ENCODE results near the gene TRMT112. TPM values are rescaled to one million over a fixed set of nuclear protein-coding genes. Genes with fewer than 3 reads are reported as not detected.

TRMT112 gene
- total RNA-seq, 1 experiment from 2014 or later = 341 TPM

- ChIA-PET CTCF (interaction anchor here (0.6 to 1.4 kb wide), 3 partner anchors 9 to 57 kb away, joined by 3 to 6 read pairs (median 3); no protein-coding TSS in a partner anchor), POLR2A (no interaction called here)
- Histone ChIP-seq H3K4me1 (ENCODE audit: control insufficient read depth, insufficient read depth, low read length) (0 out of 2 replicates have a peak, but pooled peaks cover 6% of the 10 kb centered on the region), H3K27ac (ENCODE audit: low read length) (no peak overlapping the region), H3K4me3 (ENCODE audit: low read depth in 2 of 2, low read length in 2 of 2) (peak overlapping the region in 1 of 2 experiments; percentile 37; a peak in 1 of 4 replicates), H3K9me3 (ENCODE audit: control insufficient read depth, insufficient read depth, low read depth, low read length) (no peaks in the 10 kb centered on the region), H3K36me3 (ENCODE audit: control insufficient read depth, insufficient read depth, low read length) (no peaks in the 10 kb centered on the region), H3K27me3 (ENCODE audit: control insufficient read depth, insufficient read depth, low read length) (no peaks in the 10 kb centered on the region; the same call in none of the 2 replicates)
- no peak for DNase-seq (ENCODE audit: low read depth, low spot score)
- no peak for TF ChIP-seq POLR2AphosphoS5 (IDR thresholded peaks at IDR 0.05; ENCODE audit: low read depth, low read length)
- no peak for TF ChIP-seq REST (IDR thresholded peaks at IDR 0.05; ENCODE audit: insufficient read depth in 1 of 2, low read depth in 2 of 2, low read length in 1 of 2)
- TF ChIP-seq CTCF (IDR thresholded peaks at IDR 0.05) = no peak
- TF ChIP-seq SIN3A (IDR thresholded peaks at IDR 0.05; ENCODE audit: borderline replicate concordance, insufficient read depth, low read depth, low read length) = no peak
- TF ChIP-seq TCF7L2 (IDR thresholded peaks at IDR 0.05; ENCODE audit: low read depth, low read length) = no peak
- in situ Hi-C loops (cut with HindIII; ENCODE audit: low pct_unique_long_range_greater_than_20kb, low sequenced_read_pairs) = no loop called here
- no peak for ATAC-seq
- BruUV-seq (replicated peaks) = no TSS peak
- intact Hi-C loops (cut with micrococcal nuclease; ENCODE audit: unreplicated experiment) = no loop called here
These were observed 24.7 kb downstream of the TRMT112 start for GRCh38 chr11:64292460-64293254.

- H3K4me3 ChIP-seq (ENCODE audit: low read depth in 2 of 2, low read length in 2 of 2) = peak overlapping the region; percentile 11 to 37; a peak in 3 of 4 replicates
- ATAC-seq = peak; percentile 23; the same call in 1 of the 2 replicates
These were observed 25.5 kb downstream of the TRMT112 start for GRCh38 chr11:64291752-64292459.

More at GRCh38 chr11:64291752-64292459, 25.5 kb downstream of the TRMT112 start:
- Histone ChIP-seq H3K9me3 (ENCODE audit: control insufficient read depth, insufficient read depth, low read depth, low read length) (no peaks in the 10 kb centered on the region), H3K27me3 (ENCODE audit: control insufficient read depth, insufficient read depth, low read length) (no peaks in the 10 kb centered on the region; the same call in none of the 2 replicates), H3K36me3 (ENCODE audit: control insufficient read depth, insufficient read depth, low read length) (no peaks in the 10 kb centered on the region), H3K4me1 (ENCODE audit: control insufficient read depth, insufficient read depth, low read length) (peaks cover 11% of the 10 kb centered on the region), H3K27ac (ENCODE audit: low read length) (no peak overlapping the region)
- in situ Hi-C loops (cut with HindIII; ENCODE audit: low pct_unique_long_range_greater_than_20kb, low sequenced_read_pairs) (no loop called here), intact Hi-C loops (cut with micrococcal nuclease; ENCODE audit: unreplicated experiment) (no loop called here)
- no peak for TF ChIP-seq SIN3A (IDR thresholded peaks at IDR 0.05; ENCODE audit: borderline replicate concordance, insufficient read depth, low read depth, low read length)
- no peak for TF ChIP-seq CTCF (IDR thresholded peaks at IDR 0.05)
- TF ChIP-seq REST (IDR thresholded peaks at IDR 0.05; ENCODE audit: insufficient read depth in 1 of 2, low read depth in 2 of 2, low read length in 1 of 2) = no peak
- no peak for TF ChIP-seq TCF7L2 (IDR thresholded peaks at IDR 0.05; ENCODE audit: low read depth, low read length)
- CTCF ChIA-PET = interaction anchor here (0.8 to 1.4 kb wide), 3 partner anchors 9 to 57 kb away, joined by 3 to 12 read pairs (median 6); partner anchors contain the start of gene CATSPERZ
- DNase-seq (ENCODE audit: low read depth, low spot score) = no peak
- BruUV-seq (replicated peaks) = no TSS peak
- POLR2A ChIA-PET = interaction anchor here (0.7 kb wide), 1 partner anchor 11 kb away, joined by 4 read pairs; no protein-coding TSS in a partner anchor
